GM15510 (cell line): Measurements from ENCODE around the gene ZNF878.

Source experiments
- POLR2A ChIP-seq: IDR thresholded peaks from 3 replicates; pipeline ENCODE4 v1.6.1; 2011; ENCODE audit warnings: borderline replicate concordance; ENCODE audit not compliant: insufficient read length; ENCODE audit errors: extremely low read depth

ZNF878 gene

GRCh38 chr19:12047868-12048267 is 4.9 kb downstream of the ZNF878 start:
- TF ChIP-seq POLR2A: no peak

- TF ChIP-seq POLR2A: no peak
Measured at GRCh38 chr19:12043752-12044422, 8.9 kb downstream of the ZNF878 start.

GRCh38 chr19:12042893-12043292 is 9.9 kb downstream of the ZNF878 start:
- TF ChIP-seq POLR2A: no peak

DNA sequence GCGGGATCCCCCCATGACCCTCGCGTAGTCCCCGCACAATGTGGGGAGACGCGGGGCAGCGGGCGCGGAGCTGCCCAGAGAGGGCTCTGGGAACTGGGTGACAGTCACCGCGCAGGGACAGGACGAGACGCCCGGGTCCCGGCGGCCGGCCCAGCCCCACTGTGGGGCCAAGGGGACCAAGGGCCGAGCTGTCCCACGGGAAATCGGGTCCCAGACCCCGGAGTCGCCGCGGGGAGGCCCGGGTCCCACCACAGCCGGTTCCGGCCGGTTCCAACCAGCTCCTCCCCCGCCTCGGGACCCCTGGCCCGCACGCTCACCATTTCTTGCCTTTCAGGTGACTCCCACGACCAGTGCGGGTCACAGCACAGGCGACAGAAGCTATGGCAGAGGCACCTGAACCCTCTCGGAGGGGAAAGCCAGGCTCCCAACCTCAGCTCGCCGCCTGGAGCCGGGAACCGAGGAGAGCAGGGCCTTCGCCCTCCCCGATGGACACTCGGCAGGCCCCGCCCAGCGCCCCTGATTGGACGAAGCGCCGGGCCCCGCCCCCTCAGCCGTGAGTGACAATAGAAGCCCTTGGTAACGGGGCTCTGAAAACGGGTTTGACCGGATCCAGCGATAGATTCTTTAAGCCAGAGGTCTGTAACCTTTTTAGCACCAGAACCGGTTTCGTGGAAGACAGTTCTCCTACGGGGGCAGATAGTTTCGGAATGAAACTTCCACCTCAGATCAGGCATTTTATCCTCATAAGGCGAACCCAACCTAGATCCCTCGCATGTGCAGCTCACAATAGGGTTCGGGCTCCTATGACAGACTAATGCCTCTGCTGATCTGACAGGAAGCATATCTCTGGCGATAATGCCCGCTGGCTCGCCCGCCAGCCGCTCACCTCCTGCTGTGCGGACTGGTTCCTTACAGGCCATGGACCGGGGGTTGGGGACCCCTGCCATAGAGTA is 17.3 kb downstream of the ZNF878 start, which contains the start of gene ZNF433:
ZNF433 (minus strand) TSS at position 460 of the 953 bp plus-strand sequence; CDS start at position 320, 140 bp downstream.
- peak; percentile 68 for TF ChIP-seq POLR2A

- no peak for TF ChIP-seq POLR2A
Measured at GRCh38 chr19:12034620-12035019, 18.1 kb downstream of the ZNF878 start.

DNA sequence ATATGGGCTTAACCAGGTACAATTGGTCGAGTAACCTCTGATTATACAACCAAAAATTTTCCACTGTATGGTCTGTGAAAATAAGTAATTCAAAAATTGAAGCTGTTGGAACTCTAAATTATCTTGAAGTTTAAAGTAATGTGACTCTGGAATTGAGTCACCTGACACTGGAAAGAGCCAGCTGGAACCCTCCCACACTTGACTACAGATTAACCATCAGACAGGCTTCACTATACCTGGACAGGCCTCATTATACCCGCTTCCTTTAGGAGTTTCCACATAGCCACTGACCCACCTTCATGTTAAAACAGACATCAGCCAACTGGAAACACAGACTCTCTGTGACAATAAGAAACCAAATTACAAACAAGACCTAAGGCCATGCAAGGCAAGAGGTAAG is 18.6 kb downstream of the ZNF878 start:
- no peak for TF ChIP-seq POLR2A

- TF ChIP-seq POLR2A: no peak
Measured at GRCh38 chr19:12015753-12016116, 37.0 kb downstream of the ZNF878 start.

- no peak for TF ChIP-seq POLR2A
Measured at GRCh38 chr19:12015015-12015752, 37.6 kb downstream of the ZNF878 start.

DNA sequence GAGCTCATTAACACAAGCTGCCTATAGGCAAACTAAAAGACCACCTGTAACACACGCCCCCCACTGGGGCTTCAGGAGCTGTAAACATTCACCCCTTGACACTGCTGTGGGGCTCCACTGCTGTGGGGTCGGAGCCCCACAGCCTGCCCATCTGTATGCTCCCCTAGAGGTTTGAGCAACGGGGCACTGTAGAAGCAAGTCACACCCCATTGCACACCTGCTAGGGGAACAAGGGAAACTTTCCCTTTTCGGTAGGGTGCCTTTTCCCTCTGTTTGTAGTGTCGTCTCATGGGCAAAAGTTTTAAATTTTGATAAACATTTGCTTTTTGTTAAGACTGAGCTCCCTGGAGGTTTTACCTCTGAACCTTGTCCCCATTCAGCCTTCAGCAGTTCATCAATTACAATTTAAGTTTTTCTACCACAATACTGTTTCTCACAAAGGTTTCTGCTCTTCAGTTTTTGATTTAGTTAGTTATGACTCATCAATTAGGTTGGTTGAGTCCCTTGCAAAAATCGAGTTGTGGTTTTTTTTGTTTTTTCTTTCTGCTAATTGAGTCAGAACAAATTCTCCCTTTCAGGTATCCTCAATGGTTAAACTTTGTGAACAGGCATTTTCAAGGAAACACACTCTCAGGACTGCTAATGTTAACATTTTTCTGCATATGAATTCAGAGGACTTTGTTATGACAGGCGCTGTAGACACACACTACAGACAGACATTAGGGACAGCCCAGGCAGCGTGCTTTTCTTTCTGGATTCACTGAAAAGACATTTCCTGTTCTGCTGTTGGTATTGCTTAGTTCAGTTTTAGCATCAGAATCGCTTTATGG is 52.4 kb downstream of the ZNF878 start:
- TF ChIP-seq POLR2A: no peak

DNA sequence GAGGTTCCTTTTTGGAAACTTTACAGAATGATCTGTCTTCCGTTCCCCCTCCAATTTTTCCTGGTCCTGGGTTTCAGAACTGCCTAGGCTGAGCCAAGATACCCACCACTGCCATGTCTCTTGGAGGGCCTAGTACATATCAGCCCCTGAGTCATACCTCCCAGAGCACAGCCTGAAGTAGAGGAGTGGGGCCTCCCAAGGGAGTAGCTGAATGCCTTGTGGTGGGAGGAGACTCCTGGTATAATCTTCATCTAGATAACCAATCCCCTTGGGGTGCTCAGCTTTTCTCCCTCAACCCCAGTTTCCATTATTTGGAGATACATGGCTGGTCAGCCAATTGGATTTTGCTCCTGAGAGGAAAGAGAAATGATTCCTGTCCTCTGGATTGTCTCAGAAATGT is 57.6 kb downstream of the ZNF878 start:
- no peak for TF ChIP-seq POLR2A
